GM12878 (cell line): ENCODE results near the gene DDO. TPM values are rescaled to one million over a fixed set of nuclear protein-coding genes. Genes with fewer than 3 reads are reported as not detected.

Experiments
- ATAC-seq: fragments of 200-7000 bp; cut with Tn5 transposase; 3 replicates; pipeline ENCODE4 v1.9.1; 2020; ENCODE audit warnings: mild to moderate bottlenecking, moderate library complexity
- BruUV-seq: library from RNA; stranded (reverse); fragments of 400-500 nt; replicated peaks from 2 replicates; lab custom pipeline; 2021; lab: Mats Ljungman, UMichigan
- CTCF ChIA-PET: fragments of 300-600 bp; sonication (Branson Sonifier 250); formaldehyde crosslinking; extraction: SDS; loops from one replicate; lab custom pipeline; 2021; ENCODE audit warnings: inconsistent platforms; lab: Yijun Ruan, JAX
- POLR2A ChIA-PET: fragments of 350-600 bp; formaldehyde crosslinking; extraction: SDS; loops from one replicate; lab custom pipeline; 2021; ENCODE audit warnings: inconsistent platforms; lab: Charles Lee
- RAD21 ChIA-PET: fragments of 300-600 bp; sonication (Branson Sonifier 250); formaldehyde crosslinking; loops from one replicate; lab custom pipeline; 2023; ENCODE audit warnings: antibody characterized with exemption; ENCODE audit not compliant: unreplicated experiment; lab: Charles Lee
- SMC1A ChIA-PET: fragments of 300-600 bp; sonication (Branson Sonifier 250); formaldehyde crosslinking; loops from one replicate; lab custom pipeline; 2023; ENCODE audit not compliant: unreplicated experiment, uncharacterized antibody; lab: Charles Lee
- DNase-seq: peaks from one replicate; pipeline ENCODE4 v3.0.0-alpha.2; 2011; ENCODE audit warnings: low read depth, low spot score
- FAIRE-seq: peaks from 3 replicates; lab custom pipeline; 2011; peaks lifted over from hg19 to GRCh38; lab: Jason Lieb, UNC
- H2AFZ ChIP-seq: 2 replicates; pipeline ENCODE4 v1.6.0; 2011; ENCODE audit warnings: low read depth, low read length, control low read depth; ENCODE audit not compliant: control insufficient read depth
- H3K27ac ChIP-seq: 2 replicates; pipeline ENCODE4 v1.5.1; 2011; ENCODE audit warnings: control low read depth; ENCODE audit not compliant: control insufficient read depth, insufficient read depth
- H3K27me3 ChIP-seq, 2 experiments: replicated peaks in 1 of 2; 2 replicates each; pipeline versions ENCODE4 v1.6.0 to v1.6.1; 2011; ENCODE audit warnings: low read length in 1 of 2; ENCODE audit not compliant: control insufficient read depth in 2 of 2, insufficient read depth in 2 of 2
- H3K36me3 ChIP-seq, 2 experiments: 2 replicates each; pipeline ENCODE4 v1.5.1; 2011; ENCODE audit warnings: low read length in 1 of 2; ENCODE audit not compliant: control insufficient read depth in 2 of 2, insufficient read depth in 2 of 2
- H3K4me1 ChIP-seq: 2 replicates; pipeline ENCODE4 v1.6.1; 2011; ENCODE audit warnings: mild to moderate bottlenecking, low read length, moderate library complexity, mixed read lengths; ENCODE audit not compliant: control insufficient read depth, insufficient read depth
- H3K4me2 ChIP-seq: 2 replicates; pipeline ENCODE4 v1.6.0; 2011; ENCODE audit warnings: control low read depth; ENCODE audit not compliant: control insufficient read depth, insufficient read depth
- H3K4me3 ChIP-seq: fragments of 200-600 bp; sonication (generic); 2 replicates; pipeline ENCODE4 v1.5.1; 2016
- H3K79me2 ChIP-seq: 2 replicates; pipeline ENCODE4 v1.6.0; 2011; ENCODE audit warnings: low read length; ENCODE audit not compliant: control insufficient read depth, insufficient read depth
- H3K9ac ChIP-seq: 2 replicates; pipeline ENCODE4 v1.8.0; 2011; ENCODE audit warnings: low read length, control low read depth, mixed read lengths; ENCODE audit not compliant: control insufficient read depth, insufficient read depth
- H3K9me3 ChIP-seq: replicated peaks from 3 replicates; pipeline ENCODE4 v1.5.1; 2011; ENCODE audit warnings: mild to moderate bottlenecking, low read length; ENCODE audit not compliant: control insufficient read depth, insufficient read depth
- H4K20me1 ChIP-seq: 2 replicates; pipeline ENCODE4 v1.6.0; 2011; ENCODE audit not compliant: control insufficient read depth, insufficient read depth
- NR2F1 ChIP-seq: fragments of 450-650 bp; conservative IDR thresholded peaks from 2 replicates; pipeline ENCODE4 v1.6.1; 2017; ENCODE audit warnings: mild to moderate bottlenecking
- SREBF2 ChIP-seq: IDR thresholded peaks from 2 replicates; pipeline ENCODE4 v1.6.1; 2012; ENCODE audit warnings: mild to moderate bottlenecking, low read length
- ZBTB4 ChIP-seq: fragments of 450-650 bp; formaldehyde crosslinking; IDR thresholded peaks from 2 replicates; pipeline ENCODE4 v1.4.0; 2022; ENCODE audit warnings: mild to moderate bottlenecking, moderate library complexity
- WGBS: methylation state at CpG from one replicate; pipeline ENCODE4 v1.1.6; 2016; ENCODE audit warnings: low lambda C conversion rate; ENCODE audit not compliant: insufficient replicate concordance, insufficient coverage; ENCODE audit errors: missing lambda C conversion rate; 5-methylcytosine and 5-hydroxymethylcytosine counted together
- in situ Hi-C: fragments of 300-500 bp; cut with MboI; formaldehyde crosslinking; loops from 9 replicates; pipeline ENCODE4 v1.14.3; 2018; ENCODE audit warnings: mixed read lengths
- intact Hi-C: fragments of 100-400 bp; cut with micrococcal nuclease; formaldehyde crosslinking; loops from one replicate; pipeline ENCODE4 v1.14.2; 2022; ENCODE audit not compliant: unreplicated experiment
- polyA plus RNA-seq, 11 experiments: library from polyadenylated mRNA; depleted of rRNA in 4 of 11; unstranded in 6 of 11; stranded (reverse) in 5 of 11; fragments of >200 nt; fragmentation: Nextera tagmentation in 4 of 11; fragmentation: Illumina TruSeq in 1 of 11; extraction: Ambion mirVana in 4 of 11; extraction: Trizol in 1 of 11; gene quantifications; 1 replicate in 1 of 11; 2 replicates in 10 of 11; pipeline versions ENCODE4 v1.2.1 to v1.2.3, GENCODE V29; 2011 to 2016; ENCODE audit warnings: inconsistent platforms in 2 of 11, missing spikeins in 2 of 11, low read depth in 1 of 11
- total RNA-seq, 4 experiments: library from RNA; depleted of rRNA in 3 of 4; stranded (reverse); fragments of >200 nt in 3 of 4; fragmentation: Illumina TruSeq in 1 of 4; extraction: Trizol in 1 of 4; gene quantifications; 2 replicates each; pipeline versions ENCODE4 v1.2.1 to v1.2.3, GENCODE V29; 2013 to 2021

DDO gene
- total and polyA plus RNA-seq, 10 of the 15 experiments (the other 5 are each of a cell fraction or from before 2014, with no cell fraction given): 0.04 to 0.14 (median 0.09) TPM; not detected in 6

- no peaks in the 10 kb centered on the region for H3K27me3 ChIP-seq
- TF ChIP-seq NR2F1 (peak; percentile 71; the same call in 1 of the 2 replicates), SREBF2 (no peak), ZBTB4 (CRISPR knock-in tag) (no peak)
- ATAC-seq (no peak), DNase-seq (no peak), FAIRE-seq (no peak)
- SMC1A ChIA-PET: interaction anchor here (0.7 to 5.5 kb wide), 17 partner anchors 19 to 864 kb away, joined by 3 to 55 read pairs (median 3); no protein-coding TSS in a partner anchor
- no peak overlapping the region for H3K4me2 ChIP-seq
- H3K27ac ChIP-seq: no peak overlapping the region
- no TSS peak for BruUV-seq
- no peak overlapping the region for H3K4me3 ChIP-seq
- POLR2A ChIA-PET: interaction anchor here (0.6 kb wide), 1 partner anchor 156 kb away, joined by 3 read pairs; no protein-coding TSS in a partner anchor
- WGBS: 13% methylated on average over 2 of the region's 2 CpGs
- H3K79me2 ChIP-seq: no peaks in the 10 kb centered on the region
- no peak overlapping the region for H2AFZ ChIP-seq
- in situ Hi-C loops: loop anchor here (5.0 to 10.0 kb wide), 3 partner anchors 216 to 863 kb away; partner anchors contain the start of gene WASF1
- H3K9ac ChIP-seq: no peak overlapping the region
- H4K20me1 ChIP-seq: no peaks in the 10 kb centered on the region
- CTCF ChIA-PET: interaction anchor here (0.8 to 7.1 kb wide), 19 partner anchors 9 to 1006 kb away, joined by 3 to 98 read pairs (median 4); partner anchors contain the start of genes CDC40 and WASF1
- no peaks in the 10 kb centered on the region for H3K36me3 ChIP-seq
- RAD21 ChIA-PET: interaction anchor here (0.7 to 1.5 kb wide), 5 partner anchors 25 to 794 kb away, joined by 3 to 18 read pairs (median 5); no protein-coding TSS in a partner anchor
- intact Hi-C loops: loop anchor here (2.0 to 10.0 kb wide), 2 partner anchors 796 to 864 kb away; no protein-coding TSS in a partner anchor
- H3K4me1 ChIP-seq: no peaks in the 10 kb centered on the region
- no peaks in the 10 kb centered on the region for H3K9me3 ChIP-seq
Observed at GRCh38 chr6:110390404-110390803, 25.0 kb downstream of the DDO start.
